ENCODE measurements around the gene DDR2.

DNA sequence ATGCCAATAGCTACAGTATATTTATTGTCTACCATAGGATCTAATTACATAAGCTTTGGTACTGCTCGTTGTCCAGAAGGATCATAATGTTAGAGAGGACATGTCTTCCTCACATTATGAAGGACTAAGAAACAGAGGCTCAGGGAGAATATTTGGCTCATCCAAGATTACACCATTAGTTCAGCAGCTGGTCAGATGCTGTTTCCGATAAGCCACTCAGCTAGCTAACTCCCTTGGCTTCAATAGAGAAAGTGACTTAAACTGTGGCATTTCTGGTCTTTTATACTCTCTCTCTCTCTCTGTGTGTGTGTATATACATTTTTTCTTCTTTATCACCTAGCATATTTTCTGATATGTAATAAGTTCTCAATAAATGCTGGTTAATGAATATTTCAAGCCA lies 70.4 kb downstream of the DDR2 start:
- TF ChIP-seq, protein P1, sequence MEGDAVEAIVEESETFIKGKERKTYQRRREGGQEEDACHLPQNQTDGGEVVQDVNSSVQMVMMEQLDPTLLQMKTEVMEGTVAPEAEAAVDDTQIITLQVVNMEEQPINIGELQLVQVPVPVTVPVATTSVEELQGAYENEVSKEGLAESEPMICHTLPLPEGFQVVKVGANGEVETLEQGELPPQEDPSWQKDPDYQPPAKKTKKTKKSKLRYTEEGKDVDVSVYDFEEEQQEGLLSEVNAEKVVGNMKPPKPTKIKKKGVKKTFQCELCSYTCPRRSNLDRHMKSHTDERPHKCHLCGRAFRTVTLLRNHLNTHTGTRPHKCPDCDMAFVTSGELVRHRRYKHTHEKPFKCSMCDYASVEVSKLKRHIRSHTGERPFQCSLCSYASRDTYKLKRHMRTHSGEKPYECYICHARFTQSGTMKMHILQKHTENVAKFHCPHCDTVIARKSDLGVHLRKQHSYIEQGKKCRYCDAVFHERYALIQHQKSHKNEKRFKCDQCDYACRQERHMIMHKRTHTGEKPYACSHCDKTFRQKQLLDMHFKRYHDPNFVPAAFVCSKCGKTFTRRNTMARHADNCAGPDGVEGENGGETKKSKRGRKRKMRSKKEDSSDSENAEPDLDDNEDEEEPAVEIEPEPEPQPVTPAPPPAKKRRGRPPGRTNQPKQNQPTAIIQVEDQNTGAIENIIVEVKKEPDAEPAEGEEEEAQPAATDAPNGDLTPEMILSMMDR (IDR thresholded peaks at IDR 0.05) = no peak
- no peak for TF ChIP-seq POLR2AphosphoS5 (IDR thresholded peaks at IDR 0.05; ENCODE audit: low read depth, low read length)
- TF ChIP-seq, protein P2, sequence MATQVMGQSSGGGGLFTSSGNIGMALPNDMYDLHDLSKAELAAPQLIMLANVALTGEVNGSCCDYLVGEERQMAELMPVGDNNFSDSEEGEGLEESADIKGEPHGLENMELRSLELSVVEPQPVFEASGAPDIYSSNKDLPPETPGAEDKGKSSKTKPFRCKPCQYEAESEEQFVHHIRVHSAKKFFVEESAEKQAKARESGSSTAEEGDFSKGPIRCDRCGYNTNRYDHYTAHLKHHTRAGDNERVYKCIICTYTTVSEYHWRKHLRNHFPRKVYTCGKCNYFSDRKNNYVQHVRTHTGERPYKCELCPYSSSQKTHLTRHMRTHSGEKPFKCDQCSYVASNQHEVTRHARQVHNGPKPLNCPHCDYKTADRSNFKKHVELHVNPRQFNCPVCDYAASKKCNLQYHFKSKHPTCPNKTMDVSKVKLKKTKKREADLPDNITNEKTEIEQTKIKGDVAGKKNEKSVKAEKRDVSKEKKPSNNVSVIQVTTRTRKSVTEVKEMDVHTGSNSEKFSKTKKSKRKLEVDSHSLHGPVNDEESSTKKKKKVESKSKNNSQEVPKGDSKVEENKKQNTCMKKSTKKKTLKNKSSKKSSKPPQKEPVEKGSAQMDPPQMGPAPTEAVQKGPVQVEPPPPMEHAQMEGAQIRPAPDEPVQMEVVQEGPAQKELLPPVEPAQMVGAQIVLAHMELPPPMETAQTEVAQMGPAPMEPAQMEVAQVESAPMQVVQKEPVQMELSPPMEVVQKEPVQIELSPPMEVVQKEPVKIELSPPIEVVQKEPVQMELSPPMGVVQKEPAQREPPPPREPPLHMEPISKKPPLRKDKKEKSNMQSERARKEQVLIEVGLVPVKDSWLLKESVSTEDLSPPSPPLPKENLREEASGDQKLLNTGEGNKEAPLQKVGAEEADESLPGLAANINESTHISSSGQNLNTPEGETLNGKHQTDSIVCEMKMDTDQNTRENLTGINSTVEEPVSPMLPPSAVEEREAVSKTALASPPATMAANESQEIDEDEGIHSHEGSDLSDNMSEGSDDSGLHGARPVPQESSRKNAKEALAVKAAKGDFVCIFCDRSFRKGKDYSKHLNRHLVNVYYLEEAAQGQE (IDR thresholded peaks at IDR 0.05; ENCODE audit: insufficient read depth in 1 of 2, low read depth in 2 of 2, low read length in 1 of 2) = no peak
